Fibroblast of peridontal ligament (primary cell): ENCODE results near the gene PLCL1.
"Not testable (repeated sequence)": the region's sequence is repeated elsewhere in the genome, so short reads cannot be mapped to it uniquely, and the experiment has no call there.

ENCODE experiments used
- DNase-seq: peaks from one replicate; pipeline ENCODE4 v3.0.0-alpha.2; 2010; ENCODE audit errors: extremely low read depth

The PLCL1 gene

GRCh38 chr2:198000417-198000816, 196.0 kb downstream of the PLCL1 start:
- no peak for DNase-seq

GRCh38 chr2:198004173-198004572, 199.8 kb downstream of the PLCL1 start:
- DNase-seq: peak; percentile 6

GRCh38 chr2:198004921-198005829, 200.8 kb downstream of the PLCL1 start:
- DNase-seq: no peak

GRCh38 chr2:198006733-198007132, 202.3 kb downstream of the PLCL1 start:
- DNase-seq: no peak

DNA sequence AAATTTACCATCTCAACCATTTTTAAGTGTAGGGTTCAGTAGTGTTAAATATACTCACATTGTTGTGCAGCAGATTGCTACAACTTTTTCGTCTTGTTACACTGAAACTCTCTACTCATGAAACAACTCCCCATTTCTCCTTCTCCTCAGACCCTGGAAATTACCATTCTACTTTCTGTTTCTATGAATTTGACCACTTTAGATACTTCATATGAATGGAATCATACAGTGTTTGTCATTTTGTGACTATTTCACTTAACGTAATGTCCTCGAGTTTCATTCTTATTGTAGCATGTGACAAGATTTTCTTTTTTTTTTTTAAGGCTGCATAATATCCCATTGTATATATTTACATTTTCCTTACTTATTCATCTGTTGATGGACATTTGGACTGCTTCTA, 203.8 kb downstream of the PLCL1 start:
- DNase-seq: no peak

- DNase-seq: no peak
These were observed 207.6 kb downstream of the PLCL1 start for GRCh38 chr2:198012025-198012424.

GRCh38 chr2:198016243-198016642, 211.8 kb downstream of the PLCL1 start:
- DNase-seq: no peak

DNA sequence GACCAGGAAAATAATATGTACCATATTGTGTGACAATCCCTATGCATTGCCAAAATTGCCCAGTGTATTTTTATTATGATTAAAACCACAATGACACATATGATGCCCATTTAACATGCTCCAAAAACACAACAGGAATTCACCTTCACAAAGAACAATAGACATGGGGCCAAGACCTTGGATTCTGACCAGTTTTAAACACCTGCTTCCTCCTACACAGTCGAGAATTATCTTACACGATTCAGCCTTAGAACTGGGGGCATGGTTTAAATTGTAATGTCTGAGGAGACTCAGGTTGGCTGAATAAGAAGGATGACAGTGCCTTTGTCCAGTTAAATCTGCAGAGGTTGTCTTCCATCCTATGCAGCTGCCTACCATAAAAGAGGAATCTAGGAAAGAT, 212.7 kb downstream of the PLCL1 start:
- no peak for DNase-seq

DNA sequence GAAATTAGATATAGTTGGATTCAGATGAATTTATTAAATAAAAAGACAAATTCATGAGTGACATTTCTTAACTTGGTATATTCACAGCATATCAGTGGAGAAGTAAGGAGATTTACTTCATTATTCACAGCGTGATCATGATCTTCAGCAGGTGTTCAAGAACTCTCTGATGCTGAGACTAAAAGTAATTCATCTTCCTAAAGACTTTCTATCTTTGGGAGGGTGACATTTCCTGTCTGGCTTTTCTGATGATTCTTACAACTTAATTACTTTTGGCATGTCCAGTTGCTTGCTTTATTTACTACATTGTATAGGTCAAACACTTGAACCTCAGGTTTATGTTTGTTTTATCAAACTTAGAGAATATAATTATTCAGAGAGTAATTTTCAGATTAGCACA, 224.6 kb downstream of the PLCL1 start:
- DNase-seq: no peak

GRCh38 chr2:198029576-198029975, 225.2 kb downstream of the PLCL1 start:
- not testable (repeated sequence) for DNase-seq

DNA sequence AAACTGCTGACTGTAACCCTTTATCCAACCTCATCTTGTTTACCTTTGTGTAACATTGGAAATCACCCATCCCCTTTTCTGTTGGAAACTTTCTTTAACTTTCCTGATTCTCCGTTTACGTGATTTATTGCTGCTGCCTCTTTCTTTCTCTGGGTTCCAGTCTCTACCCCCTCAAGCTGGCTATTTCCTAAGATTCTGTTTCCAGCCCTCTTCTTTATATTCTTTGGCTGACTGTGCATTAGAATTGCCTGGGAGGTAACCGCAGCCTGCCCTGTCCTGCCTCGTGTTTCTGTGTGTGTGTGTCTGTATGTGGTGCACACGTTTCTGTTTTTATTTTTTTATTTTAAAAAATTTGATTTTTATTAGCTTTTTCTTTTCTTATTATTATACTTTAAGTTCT, 229.2 kb downstream of the PLCL1 start:
- no peak for DNase-seq

DNA sequence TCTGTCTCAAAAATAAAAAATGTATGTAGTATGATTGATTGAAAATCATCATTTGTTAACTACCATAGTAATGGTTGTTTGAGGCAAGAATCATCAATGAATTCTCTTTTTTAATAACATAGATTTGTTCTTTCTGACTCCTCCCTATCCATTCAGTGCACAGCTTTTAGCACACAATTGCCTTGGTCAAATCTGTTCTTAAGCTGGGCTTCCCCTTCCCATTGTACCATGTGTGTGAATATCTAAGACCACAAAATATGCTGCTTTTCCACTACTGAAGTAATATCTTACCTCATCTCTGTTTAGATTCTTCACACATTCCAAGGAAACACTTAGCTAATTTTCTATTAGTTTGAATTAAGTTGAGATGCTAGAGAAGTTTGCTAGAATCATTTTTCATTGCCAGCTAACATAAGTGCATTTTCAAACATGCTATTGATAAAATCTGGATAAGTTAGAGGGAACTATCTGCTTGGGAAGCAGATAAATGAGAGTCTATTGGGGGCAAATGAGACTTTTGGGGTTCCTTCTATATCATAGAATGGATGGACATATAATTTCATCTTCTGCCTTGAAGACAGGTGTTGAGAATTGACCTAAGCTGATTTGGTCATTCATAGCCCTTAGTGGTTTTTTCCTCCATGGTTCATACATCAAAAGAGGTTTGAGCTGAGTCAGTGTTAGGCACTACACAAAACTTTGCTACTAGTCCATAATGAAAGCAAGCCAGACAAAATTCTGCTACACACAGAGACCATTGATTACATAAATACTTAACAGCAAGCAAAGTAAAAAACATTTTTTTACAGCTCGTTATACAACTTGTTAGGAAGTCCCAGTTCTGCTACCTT, 231.9 kb downstream of the PLCL1 start:
- no peak for DNase-seq

DNA sequence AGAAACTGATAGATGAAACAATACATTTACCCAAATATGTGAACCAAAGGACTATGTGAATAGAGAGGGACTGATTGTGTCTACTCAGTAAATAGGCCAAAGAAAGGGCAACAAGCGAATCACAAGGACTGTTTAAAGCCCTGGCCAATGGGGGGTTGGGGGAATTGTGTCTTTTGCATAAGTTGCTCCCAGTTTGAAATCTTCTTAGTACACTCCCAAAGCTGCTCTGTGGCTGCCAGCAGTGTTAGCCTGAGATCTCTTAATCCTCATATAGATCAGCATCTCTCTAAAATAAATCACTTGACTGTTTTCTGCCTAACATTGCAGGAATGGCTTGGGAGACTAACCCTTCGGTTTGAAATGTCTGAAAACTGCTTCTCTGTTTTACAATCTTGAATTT, 236.4 kb downstream of the PLCL1 start:
- no peak for DNase-seq

DNA sequence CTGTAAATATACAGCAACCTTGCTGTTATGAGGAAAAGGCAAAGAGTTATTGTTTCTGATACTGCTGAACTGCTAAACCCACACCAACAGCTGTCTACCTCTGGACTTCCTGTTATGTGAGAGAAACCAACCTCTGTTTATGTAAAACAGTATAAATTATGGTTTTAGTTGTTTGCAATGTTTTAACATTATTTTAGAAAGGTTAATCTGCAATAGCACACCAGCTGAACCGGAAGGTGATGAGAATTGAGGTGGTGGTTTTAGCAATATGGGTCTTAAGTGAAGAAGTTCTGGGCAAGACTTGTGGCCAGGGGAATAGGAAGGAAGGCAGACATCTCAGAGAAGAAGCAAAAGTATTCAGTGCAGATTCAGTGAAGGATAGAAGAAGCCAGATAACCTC, 237.8 kb downstream of the PLCL1 start:
- no peak for DNase-seq

DNA sequence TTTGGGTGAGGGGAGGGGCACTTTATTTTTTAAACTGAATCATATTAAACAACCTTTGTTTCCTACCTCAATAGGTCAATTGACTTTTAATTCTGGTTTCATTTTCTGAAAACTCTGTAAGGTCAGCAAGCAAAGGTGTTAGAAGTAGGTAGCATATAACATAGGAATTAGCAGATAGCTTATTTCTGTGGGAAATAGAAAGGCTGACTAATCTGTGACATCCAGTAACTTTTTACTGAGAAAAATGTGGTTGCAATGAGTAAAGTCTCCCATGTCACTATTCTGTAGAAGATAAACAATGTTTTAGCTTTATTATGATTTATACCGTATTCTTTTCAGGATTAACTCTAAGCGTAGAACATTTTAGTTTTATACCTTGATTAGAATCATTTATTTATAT, 240.4 kb downstream of the PLCL1 start:
- no peak for DNase-seq

DNA sequence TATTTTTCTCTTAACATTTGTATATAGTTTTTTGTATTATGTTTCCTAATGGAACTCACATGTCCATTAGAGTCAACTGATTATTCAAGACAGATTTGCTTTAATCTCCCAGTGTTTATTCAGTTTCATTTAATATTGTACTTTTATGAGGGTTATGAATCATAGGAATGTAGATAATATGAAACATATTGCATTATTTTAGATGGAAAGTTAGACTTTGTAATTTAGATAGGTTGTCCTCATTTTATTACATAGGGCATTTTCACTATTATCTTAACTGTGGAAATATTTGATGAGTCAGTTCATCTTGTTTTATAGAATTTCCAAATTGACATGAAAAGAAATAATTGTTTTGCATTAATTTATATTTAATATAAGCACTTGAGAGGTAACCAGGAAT, 240.8 kb downstream of the PLCL1 start:
- DNase-seq: no peak

GRCh38 chr2:198052741-198053140, 248.3 kb downstream of the PLCL1 start:
- no peak for DNase-seq

- DNase-seq: no peak
These were observed 248.8 kb downstream of the PLCL1 start for GRCh38 chr2:198053148-198053547.

DNA sequence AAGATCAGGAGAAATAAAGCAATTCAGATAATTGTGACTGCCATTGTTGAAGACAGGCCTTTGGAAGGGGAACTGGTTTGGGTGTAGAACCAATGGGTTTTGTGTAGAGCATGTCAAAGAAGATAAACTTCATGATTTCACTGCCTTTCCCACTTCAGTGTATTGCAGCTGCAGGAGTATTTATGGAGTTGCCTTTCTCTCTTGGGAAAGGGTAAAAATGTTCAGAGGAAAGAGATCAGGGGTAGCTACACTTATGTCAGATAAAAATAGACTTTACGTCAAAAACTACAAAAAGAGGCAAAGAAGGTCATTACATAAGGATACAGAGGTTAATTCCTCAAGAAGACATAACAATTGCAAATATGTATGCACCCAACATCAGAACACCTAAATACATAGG, 249.4 kb downstream of the PLCL1 start:
- DNase-seq: no peak

DNA sequence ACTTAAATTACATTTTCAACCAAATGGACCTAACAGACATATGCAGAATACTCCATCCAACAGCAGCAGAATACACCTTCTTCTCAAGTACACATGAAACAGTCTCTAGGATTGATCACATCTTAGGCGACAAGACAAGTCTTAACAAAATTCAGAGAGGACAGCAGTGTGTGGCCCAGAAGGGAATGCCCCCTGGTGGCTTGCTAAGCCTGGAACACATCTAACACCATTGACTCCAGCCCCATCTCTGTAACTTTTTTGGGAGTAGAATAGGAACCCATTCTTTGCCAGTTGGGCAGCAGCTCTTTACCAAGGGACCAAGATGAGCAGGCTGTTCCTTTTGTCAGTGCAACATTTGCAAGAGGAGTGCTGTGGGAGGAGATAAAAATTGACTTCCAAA, 249.9 kb downstream of the PLCL1 start:
- peak; percentile 53 for DNase-seq

DNA sequence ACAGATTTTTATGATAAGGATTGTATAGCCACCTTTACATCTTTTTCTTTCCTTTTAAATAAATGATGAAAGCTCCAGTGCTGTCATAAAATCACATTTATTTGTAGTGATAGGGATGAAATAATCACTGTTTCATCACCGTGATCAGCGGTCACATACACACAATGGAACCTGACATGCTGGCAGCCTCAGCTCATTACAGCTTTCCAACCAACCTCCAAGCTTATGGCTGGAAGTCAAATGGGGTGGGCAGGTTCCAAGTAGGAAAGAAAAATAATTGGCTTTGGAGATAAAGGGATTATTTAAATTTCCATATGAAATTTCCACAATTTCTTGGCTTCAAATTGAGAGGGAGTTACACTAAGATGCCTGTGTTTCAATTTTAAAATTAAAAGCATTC, 251.3 kb downstream of the PLCL1 start:
- no peak for DNase-seq

GRCh38 chr2:198056836-198057235, 252.4 kb downstream of the PLCL1 start:
- no peak for DNase-seq

DNA sequence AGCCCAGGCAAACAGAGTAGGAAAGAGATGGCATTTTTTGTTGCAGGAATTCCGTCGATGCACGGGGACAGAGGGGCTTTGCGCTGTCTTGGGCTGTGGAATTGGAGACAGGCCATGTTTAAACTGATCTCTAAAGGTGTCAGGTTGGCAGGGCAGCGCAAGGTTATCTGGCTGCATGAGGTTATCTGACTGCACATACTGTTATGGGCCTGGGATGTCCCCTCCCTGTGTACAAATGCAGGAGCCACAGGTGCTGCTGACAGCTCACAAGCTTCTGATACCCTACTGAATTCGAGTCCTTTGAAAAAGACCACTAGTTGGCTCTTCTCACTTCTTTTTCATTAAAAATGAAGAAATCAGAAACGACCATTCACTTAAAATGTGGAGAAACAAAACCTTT, 255.4 kb downstream of the PLCL1 start:
- no peak for DNase-seq
